Dermis microvascular lymphatic vessel endothelial cell (primary cell): ENCODE measurements around the gene NKD2. TPM values are rescaled to one million over a fixed set of nuclear protein-coding genes. Genes with fewer than 3 reads are reported as not detected.

ENCODE experiments used
- DNase-seq, 2 donors: peaks; one replicate each; pipeline versions ENCODE4 v3.0.0 to v3.0.0-alpha.2; 2010; ENCODE audit warnings: low read depth in 2 of 2
- total RNA-seq: library from RNA; depleted of rRNA; stranded (reverse); fragments of >200 nt; gene quantifications from 2 replicates; pipeline ENCODE4 v1.2.1, GENCODE V29; 2014

Gene NKD2
- total RNA-seq, 1 donor from 2014 or later = 0.13 TPM

DNA sequence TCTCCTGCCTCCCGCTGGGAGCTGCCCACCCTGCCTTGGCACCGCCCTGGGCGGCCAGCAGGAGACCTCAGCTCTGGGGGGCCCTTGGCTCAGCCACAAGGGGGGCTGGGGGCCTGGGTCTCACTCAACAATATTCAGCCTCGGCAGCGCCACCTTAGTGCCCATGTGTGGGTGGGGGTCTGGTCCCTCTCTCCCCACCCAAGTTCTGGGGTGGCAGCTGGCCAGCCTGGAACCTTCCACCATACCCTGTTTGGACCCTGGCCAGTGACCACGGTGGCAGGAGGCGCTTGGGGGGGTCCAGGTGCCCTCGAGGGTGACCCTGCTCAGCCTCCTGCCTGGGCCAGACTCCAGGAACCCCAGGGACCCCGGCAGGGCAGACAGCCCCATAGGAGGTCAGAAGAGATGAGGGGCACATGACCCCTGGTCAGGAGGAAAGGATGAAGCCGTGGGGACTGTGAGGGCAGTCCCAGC, 22.2 kb downstream of the NKD2 start:
- no peak for DNase-seq

DNA sequence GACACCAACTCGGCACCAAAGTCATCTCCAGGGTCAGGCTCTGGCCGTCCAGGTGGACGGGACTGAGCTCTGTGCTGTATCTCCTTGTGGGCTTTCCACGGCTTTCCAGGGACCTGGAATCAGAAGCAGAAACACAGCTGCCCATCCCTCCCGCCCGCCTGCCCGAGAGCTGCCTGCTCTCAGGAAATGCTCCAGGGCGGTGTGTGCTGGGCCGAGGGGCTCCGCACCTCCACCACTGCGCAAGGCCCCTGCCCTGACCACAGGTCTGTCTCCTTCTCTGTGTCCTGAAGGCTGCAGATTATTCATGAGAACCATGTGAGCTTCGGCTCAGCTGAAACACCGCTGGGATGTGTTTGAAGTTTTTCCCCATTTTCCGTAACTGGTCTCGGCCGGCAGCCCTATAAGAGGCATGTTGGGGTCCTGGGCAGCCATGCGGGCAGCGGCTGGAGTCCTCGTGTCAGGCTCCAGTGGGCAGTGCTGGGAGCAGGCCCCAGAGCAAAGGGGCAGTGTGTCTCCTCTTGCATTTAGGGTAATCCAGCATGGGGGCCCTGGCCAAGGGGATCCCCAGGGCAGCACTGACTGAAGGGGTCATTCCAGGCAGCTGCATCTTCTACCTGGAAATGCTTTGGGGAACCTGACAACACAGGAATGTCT, 22.8 kb downstream of the NKD2 start:
- DNase-seq = no peak

DNA sequence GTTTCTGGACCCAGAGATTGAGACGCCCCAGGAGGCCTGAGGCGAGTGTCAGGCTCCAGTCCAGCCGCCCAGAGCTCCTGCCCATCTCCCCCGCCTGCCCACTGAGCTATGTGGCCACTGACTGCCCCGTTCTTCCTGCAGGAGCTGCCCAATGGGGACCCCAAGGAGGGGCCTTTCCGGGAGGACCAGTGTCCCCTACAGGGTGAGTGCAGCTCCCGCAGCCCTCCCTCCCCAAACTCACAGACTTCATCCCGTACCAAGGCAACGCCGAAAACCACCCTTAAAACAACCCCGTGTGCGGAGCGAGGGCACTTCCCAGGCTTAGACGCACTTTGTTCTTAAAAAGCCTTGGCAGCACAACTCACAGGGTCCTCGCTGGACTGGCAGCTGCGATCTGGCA, 23.4 kb downstream of the NKD2 start:
- no peak for DNase-seq

DNA sequence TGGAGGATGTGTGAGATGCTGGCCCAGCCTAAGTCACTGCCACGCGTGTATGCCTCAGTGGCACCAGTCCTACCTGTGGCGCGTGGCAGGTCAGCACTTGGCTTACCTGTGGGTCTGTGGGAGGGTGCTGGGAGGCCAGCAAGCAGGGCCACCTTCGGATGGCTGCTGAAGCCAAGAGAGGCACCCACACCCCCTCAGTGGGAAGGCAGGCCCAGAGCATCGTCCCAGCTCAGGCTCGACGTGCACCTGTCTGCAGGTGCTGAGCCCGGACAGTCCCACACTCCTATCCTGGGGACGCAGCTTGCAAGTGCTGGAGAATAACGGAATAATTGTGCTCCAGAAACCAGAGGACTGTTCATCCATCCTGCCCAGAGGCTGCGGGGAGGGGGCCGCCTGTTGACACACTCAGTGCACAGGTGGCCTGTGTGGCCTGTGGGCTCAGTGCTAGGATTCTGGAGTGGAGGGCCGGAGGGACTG, 24.0 kb downstream of the NKD2 start:
- DNase-seq = no peak

DNA sequence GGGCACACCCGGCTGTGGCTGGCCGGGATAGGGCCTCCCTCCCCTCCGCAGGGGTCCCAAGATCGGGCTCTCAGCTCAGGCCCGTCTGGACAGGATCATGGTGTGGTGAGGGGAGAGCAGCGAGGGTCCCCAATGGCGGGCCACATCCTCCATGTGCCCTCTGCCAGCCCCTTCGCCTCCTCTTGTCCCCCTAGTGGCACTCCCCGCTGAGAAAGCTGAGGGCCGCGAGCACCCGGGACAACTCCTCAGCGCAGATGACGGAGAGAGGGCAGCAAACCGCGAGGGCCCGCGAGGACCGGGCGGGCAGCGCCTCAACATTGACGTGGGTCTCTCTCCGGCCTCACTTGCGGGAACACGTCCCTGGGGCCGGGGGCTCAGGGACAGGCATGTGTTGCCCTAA, 24.6 kb downstream of the NKD2 start:
- no peak for DNase-seq

DNA sequence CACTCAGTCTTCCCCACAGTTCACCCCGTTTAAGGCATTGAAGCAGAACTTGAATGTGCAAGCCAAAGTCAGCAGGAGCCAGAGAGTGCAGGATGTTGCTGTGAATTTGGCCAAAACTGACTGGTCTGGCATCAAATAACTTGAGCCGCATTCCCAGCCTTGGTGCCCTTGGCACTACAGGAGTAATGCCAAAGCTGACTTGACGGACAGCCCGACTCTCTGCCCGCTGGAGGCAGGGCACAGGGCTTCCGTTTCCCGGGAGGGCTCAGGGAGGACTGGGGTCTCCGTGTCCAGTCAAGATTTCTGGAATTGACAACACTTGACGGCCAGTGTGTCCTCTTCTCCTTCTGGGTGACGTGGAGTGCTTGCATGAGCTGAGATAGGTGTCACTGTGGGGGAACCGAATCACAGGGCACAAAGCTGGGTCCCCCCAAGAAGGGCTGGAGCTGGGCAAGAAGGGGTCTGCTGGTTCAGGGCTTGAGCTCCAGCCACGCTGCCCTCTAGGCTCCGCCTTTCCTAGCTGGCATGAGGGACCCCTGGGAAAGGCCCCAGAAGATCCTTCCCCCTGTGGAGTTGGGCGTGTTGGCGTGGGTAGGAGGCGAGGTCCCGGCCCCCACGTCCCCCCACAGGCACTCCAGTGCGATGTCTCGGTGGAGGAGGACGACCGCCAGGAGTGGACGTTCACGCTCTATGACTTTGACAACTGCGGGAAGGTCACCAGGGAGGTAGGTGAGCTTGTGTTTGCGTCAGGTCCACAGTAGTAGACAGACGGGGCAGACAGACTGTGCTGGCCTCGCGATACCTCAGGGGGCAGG, 25.2 kb downstream of the NKD2 start:
- DNase-seq = no peak

DNA sequence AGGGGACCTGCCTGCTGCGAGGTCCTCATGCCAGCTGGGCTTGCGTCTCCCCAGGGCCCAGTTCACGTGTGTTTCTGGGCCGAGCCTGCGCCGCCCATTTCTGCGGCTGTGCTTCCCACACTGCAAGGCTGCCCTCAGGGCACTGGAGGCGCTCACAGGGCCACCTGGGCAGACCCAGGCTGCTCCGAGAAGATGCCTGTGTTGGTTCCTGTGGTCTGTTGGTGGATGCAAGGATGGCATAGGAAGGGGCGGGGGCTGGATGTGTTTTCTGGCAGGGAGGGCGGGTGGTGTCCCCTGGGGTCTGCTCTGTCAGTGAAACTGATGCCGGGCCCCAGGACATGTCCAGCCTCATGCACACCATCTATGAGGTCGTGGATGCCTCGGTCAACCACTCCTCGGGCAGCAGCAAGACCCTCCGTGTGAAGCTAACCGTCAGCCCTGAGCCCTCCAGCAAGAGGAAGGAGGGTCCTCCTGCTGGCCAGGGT, 25.9 kb downstream of the NKD2 start:
- DNase-seq = no peak

DNA sequence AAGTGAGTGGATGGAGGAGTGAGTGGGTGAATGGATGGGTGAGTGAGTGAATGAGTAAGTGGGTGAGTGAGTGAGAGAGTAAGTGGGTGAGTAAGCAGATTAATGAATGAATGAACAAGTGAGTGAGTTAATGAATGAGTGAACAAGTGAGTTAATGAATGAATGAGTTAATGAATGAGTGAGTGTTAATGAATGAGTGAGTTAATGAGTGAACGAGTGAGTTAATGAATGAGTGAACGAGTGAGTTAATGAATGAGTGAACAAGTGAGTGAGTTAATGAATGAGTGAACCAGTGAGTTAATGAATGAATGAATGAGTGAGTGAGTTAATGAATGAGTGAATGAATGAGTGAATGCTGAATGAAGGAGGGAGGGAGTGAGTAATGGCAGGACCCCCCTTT, 26.4 kb downstream of the NKD2 start:
- no peak for DNase-seq

DNA sequence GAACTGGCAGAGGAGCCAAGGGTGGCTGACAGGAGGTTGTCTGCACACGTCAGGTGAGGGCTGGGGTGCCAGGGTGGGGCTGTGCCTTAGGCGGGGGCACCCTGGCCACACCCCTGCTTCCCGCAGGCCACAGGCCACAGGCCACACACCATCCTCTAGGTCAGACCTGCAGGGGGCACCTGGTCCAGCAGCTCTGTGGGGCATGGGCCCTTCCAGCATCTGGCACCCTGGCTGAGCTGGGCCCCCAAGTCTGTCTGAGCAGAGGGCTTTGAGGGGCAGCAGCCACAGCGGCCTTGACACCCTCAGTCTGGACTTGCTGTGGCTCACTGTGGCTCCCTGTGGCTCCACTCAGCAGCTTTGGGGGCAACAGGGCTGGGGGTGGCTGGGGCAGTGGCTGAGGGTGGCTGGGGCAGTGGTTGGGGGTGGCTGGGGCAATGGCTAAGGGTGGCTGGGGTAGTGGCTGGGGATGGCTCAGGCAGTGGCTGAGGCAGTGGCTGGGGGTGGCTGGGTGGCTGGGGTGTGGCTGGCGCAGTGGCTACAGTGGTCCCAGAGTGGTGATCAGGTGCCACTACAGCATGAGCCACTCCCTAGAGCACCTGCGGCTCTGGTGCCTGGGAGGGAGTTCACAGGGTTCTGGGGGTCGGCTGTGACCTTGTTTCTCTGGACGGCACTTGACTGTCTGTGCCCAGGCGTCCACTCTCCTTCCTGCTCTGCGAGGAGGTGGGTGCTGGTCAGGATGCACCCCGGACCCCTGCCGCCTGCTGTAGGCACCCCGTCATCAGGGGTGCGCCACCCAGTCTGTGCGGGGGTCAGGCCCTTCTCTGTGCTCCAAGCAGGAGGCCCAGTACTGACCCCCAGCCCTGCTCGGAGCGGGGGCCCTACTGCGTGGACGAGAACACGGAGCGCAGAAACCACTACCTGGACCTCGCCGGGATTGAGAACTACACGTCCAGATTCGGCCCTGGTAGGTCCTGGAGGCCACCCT, 27.1 kb downstream of the NKD2 start:
- no peak for DNase-seq

DNA sequence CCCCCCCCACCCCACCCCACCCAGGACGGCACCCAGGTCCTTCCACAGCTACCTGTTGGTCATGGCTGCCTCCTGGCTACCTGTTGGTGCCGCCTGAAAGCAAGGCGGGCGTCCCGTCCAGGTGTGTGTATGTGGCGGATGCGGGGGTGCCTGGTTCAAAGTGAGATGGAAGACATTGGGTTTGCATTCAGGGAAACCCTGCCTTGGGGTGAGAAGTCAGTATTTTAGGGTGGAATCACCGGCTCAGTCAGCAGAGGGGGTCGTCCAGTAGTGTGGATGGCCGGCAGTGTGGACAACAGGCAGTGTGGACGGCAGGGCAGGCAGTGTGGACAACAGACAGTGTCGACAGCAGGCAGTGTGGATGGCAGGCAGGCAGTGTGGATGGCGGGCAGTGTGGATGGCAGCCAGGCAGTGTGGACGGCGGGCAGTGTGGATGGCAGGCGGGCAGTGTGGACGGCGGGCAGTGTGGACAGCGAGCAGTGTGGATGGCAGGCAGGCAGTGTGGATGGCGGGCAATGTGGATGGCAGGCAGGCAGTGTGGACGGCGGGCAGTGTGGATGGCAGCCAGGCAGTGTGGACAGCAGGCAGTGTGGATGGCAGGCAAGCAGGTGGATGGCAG, 28.0 kb downstream of the NKD2 start:
- DNase-seq = no peak

DNA sequence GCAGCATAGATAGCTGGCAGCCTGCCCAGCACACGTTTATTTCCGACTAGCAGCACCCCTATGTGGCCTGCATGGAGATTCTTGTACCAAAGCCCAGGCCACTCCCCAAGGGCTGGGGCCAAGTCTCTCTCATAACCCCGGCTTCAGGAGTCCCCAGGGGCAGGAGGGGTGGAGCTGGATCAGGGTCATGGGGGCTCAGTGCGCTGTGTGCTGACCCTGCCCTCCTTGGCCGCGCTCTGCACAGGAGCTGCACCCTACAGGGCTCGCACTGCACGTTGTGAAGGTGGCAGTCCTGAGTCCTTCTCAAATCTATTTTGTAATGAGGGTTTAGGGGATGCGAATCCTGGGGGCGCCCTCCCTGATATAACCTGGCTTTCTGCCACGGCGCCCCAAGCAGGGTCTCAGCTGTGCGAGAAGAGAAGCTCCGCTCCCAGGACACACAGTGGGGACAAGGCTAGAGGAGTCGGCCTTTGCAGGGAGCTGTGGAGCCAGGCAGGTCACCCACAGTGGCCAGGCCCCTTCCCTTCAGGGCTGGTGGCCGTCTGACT, 28.6 kb downstream of the NKD2 start:
- no peak for DNase-seq

DNA sequence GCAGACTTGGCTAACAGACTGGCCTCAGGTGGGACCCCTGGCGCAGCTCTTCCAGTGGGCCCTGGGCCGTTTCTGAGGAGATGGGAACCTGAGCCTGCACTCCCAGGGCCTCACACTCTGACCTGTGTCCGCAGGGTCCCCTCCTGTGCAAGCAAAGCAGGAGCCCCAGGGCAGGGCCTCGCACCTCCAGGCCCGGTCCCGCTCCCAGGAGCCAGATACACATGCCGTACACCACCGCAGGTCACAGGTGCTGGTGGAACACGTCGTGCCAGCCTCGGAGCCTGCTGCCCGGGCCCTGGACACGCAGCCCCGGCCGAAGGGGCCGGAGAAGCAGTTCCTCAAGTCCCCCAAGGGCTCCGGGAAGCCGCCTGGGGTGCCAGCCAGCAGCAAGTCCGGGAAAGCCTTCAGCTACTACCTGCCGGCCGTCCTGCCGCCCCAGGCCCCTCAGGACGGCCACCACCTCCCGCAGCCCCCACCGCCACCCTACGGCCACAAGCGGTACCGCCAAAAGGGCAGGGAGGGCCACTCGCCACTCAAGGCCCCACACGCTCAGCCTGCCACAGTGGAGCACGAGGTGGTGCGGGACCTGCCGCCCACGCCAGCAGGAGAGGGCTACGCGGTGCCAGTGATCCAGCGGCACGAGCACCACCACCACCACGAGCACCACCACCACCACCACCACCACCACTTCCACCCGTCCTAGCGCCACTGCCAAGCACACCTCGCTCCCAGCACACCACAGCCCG, 29.2 kb downstream of the NKD2 start:
- DNase-seq = no peak

DNA sequence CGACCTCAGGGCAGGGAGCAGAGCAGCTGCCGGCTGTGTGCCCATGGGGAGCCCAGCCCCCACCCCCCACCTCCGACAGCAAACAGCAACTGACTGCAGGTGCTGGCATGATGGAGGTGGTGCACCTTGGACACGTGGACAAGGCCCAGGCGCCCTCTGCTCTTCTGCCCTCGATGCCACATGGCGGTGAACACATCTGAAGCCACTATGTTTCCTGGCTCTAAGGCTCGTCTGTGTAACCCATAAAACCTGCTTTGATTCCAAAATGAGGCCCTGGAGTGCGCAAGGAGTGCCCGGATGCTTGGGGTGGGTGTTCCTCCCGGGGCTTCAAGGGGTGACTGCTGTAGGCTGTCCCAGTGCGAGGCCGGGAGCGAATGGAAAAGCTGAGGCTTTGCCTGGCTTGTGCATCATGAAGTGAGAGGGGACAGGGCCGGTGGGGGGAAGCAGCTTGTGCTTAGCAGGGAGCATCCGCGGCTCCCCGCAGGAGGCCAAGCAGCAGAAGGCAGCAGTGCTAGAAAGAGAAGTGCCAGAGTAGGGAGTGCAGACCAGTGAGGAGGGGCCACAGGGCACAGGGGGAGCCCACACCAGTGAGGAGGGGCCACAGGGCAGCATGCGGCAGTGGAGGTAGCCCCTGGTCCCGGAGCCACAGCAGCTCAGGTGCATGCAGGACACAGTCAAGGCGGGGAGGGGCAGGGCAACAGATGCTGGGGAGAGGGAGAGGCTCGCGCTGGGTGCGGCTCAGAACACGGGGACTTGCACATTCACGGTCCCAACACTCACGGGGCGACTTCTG, 30.0 kb downstream of the NKD2 start:
- DNase-seq = no peak

DNA sequence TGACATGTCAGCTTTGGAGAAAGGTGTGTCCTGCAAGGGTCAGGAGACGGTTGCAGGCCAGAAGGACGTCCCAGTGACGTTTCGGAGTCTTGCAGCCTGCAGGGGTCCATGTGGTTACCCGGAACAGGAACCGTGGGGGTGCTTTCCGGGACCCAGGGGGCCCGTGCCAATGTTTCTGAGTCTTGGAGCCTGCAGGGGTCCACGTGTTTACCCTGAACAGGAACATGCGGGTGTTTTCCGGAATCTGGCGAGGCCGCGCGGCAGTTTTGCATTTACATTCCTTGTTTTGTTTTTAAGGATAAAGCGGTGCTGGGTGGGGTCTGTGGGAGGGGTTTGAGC, 30.6 kb downstream of the NKD2 start:
- DNase-seq = no peak

DNA sequence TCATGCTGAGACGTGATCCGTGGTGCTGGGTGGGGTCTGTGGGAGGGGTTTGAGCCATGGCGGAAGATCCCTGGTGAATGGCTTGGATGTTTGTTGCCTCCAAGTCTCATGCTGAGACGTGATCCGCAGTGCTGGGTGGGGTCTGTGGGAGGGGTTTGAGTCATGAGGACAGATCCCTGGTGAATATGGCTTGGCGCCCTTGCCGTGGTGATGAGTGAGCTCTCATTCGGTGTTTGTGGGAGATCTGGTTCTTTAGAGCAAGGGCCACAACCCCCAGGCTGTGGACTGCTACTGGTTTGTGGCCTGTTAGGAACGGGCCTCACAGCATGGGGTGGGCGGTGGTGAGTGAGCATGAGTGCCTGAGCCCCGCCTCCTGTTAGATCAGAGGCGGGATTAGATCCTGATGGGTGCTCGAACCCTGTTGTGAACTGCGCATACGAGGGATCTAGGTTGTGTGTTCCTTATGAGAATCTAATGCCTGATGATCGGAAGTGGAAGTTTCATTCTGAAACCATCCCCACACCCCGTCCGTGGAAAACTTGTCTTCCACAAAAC, 31.2 kb downstream of the NKD2 start:
- DNase-seq = no peak

DNA sequence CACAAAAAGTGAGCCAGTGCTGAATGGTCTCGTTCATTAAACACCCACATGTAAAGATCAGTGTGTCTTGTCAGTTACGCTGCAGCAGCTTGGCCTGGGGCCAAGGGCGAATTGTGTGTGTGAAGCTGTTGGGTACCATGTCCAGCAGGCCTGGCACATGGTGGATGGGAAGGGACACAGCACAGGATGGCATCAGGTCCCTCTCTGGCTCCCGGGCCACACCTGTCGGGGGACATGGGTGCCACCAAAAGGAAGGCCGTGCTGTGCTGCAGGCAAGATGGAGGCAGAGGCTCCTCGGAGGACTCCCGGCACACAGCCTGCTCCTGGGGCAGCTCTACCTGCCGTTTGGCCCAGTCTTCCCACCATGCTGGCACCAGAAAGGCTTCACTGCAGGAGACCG, 32.0 kb downstream of the NKD2 start:
- DNase-seq = no peak

DNA sequence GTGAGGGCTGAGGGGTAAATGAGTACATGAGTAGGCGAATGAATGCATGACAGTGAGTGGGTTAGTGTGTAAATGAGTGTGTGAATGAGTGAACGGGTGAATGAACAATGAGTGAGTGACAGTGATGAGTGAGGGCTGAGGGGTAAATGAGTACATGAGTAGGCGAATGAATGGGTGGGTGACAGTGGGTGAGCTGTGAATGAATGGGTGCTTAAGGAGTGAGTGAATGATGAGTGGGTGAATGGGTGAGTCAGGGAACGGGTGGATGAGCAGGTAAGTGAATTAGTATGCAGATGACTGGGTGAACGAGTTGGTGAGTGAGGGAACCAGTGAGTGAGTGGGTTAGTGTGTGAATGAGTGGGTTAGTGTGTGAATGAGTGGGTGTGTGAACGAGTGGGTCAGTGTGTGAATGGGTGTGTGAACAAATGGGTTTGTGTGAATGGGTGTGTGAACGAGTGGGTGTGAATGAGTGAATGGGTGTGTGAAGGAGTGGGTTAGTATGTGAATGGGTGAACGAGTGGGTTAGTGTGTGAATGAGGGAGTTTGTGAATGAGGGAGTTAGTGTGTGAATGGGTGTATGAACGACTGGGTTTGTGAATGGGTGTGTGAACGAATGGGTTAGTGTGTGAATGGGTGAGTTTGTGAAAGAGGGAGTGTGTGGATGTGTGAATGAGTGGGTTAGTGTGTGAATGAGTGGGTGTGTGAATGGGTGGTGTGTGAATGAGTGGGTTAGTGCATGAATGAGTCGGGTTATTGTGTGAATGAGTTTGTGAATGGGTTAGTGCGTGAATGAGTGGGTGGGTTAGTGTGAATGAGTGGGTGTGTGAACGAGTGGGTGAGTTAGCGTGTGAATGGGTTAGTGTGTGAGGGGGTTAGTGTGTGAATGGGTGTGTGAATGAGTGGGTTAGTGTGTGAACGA, 32.9 kb downstream of the NKD2 start:
- DNase-seq = no peak

DNA sequence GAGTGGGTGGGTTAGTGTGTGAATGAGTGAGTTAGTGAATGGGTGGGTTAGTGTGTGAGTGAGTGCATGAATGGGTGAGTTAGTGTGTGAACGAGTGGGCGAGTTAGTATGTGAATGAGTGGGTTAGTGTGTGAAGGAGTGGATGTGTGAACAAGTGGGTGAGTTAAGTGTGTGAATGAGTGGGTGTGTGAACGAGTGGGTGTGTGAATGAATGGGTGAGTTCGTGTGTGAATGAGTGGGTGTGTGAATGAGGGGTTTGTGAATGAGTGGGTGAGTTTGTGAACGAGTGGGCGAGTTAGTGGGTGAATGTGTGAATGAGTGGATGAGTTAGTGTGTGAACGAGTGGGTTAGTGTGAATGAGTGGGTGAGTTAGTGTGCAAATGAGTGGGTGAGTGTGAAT, 34.0 kb downstream of the NKD2 start:
- DNase-seq = no peak
